GM21423 (cell line): Measurements from ENCODE around the gene MAP1LC3C.
A peak's percentile ranks its signal among the peaks of the same experiment; 100 is the strongest.

Source experiments
- ATAC-seq: cut with Tn5 transposase; IDR thresholded peaks from one replicate; pipeline ENCODE4 v1.9.1; 2021; ENCODE audit warnings: mild to moderate bottlenecking, moderate library complexity; ENCODE audit not compliant: unreplicated experiment

MAP1LC3C gene

GRCh38 chr1:241999026-241999425 is at the start of gene MAP1LC3C:
MAP1LC3C (minus strand) TSS chr1:241999098; CDS start chr1:241999008, 90 bp downstream.
- ATAC-seq: no peak

DNA sequence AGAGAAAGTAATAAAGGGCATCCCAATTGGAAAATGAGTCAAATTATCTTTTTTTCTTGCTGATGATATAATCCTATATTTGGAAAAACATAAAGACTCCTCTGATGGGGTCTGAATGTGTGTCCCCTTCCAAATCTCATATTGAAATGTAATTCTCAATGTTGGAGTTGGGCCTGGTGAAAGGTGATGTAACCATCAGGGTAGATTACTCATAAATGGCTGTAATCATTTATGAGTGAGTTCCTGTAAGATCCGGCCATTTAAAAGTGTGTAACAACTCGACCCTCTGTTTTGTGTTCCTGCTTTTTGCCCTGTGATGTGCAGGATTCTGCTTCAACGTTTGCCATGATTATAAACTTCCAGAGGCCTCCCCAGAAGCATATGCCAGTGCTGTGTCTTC is 44.3 kb upstream of the MAP1LC3C start:
- no peak for ATAC-seq

- ATAC-seq: no peak
Measured at GRCh38 chr1:242034392-242034791, 35.5 kb upstream of the MAP1LC3C start.

GRCh38 chr1:242033447-242033846 is 34.5 kb upstream of the MAP1LC3C start:
- no peak for ATAC-seq

- ATAC-seq: no peak
Measured at GRCh38 chr1:242030071-242030470, 31.2 kb upstream of the MAP1LC3C start.

GRCh38 chr1:242025681-242026080 is 26.8 kb upstream of the MAP1LC3C start:
- ATAC-seq: no peak

- ATAC-seq: no peak
Measured at GRCh38 chr1:242023805-242024204, 24.9 kb upstream of the MAP1LC3C start.

GRCh38 chr1:242019018-242019417 is 20.1 kb upstream of the MAP1LC3C start:
- no peak for ATAC-seq

GRCh38 chr1:242017580-242018233 is 18.8 kb upstream of the MAP1LC3C start:
- ATAC-seq: peak; percentile 77

- no peak for ATAC-seq
Measured at GRCh38 chr1:242016479-242016878, 17.6 kb upstream of the MAP1LC3C start.

- no peak for ATAC-seq
Measured at GRCh38 chr1:242011894-242012660, 13.2 kb upstream of the MAP1LC3C start.

DNA sequence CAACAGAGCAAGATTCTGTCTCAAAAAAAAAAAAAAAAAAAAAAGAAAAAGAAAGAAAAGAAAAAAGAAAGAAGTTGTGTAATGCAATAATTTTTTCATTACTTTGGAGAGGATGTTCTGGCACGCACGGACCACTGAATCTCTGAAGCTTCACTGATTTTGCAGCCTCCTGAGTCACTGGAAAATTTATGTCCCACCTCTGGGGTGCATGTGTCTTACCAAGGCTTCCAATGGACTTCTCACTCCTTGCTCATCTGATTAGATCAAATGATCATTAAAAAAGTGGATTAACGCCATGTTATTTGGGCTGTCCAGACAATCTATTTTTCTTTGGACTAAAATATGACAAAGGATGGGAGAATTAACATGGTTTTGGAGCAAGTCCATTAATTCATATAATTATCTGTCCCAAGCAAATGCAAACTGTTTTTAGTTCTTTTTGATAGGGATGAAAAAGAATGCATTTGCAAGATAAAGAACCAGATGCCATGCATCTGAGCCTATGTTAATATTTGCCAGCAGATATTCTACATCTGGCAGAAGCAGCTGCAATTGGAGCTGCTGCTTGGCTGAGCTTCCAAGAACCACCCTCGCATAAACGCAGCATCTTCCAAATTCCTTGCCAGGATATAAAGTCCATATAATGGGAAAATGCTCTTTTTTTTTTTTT is 10.1 kb upstream of the MAP1LC3C start:
- no peak for ATAC-seq

DNA sequence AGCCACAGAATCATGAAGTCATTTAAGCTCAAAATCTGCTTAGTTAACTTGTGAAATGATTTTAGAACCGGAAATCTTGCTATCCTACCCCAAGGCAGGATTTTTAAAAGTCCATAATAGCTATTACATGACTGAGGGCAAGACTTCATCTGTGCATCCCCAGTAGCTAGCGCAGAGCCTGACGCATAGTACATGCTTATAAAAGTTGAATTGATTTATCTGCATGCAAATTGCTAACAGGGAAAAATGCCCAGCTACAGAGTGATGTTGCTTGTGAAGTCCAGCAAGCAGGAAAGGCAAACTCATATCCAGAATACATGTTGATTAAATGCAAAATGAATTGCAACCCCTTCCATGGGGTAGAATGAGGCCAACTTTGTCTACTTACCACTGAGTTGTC is 8.1 kb upstream of the MAP1LC3C start:
- no peak for ATAC-seq

GRCh38 chr1:242005866-242006535 is 7.1 kb upstream of the MAP1LC3C start:
- ATAC-seq: no peak

- ATAC-seq: no peak
Measured at GRCh38 chr1:242004751-242005495, 6.0 kb upstream of the MAP1LC3C start.

DNA sequence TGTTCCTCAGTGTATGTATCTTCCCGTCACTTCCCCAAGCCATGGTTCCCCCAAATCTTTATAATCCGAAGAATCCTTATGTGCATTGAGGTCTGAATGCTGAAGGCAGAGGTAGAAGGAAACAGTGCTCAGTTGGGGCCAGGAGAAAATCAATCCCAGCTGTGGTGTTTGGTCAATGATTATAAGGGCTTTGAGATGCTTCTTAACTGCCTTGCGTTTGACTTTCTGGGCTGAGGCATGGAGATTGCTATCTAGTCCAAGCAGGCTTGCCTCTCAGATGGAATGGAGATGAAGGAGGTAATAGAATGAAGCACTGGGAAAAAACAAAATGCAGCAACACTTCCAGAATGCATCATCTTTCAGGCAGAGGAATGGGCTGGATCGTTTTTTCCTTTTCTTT is 3.6 kb upstream of the MAP1LC3C start:
- no peak for ATAC-seq

GRCh38 chr1:242002072-242002471 is 3.2 kb upstream of the MAP1LC3C start:
- no peak for ATAC-seq

DNA sequence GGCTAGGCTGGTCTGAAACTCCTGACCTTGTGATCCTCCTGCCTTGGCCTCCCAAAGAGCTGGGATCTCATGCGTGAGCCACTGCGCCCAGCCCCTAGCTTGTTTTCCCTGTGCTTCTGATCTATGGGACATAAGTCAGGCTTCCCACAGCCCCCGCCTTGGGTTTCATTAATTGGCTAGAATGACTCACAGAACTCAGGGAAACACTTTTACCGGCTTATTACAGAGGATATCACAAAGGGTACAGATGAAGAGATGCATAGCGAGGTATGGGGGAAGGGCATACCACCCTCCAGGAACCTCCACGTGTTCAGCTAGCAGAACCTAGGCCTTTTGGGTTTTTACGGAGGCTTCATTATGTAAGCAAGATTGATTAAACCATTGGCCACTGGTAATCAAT is 1.5 kb upstream of the MAP1LC3C start:
- no peak for ATAC-seq

GRCh38 chr1:241998412-241998921 is 431 bp downstream of the MAP1LC3C start:
- ATAC-seq: peak; percentile 83

GRCh38 chr1:241997401-241997998 is 1.4 kb downstream of the MAP1LC3C start:
- ATAC-seq: no peak
